Measurements from ENCODE around the gene GLRA3.

Gene GLRA3

GRCh38 chr4:174592256-174592984, 236.6 kb downstream of the GLRA3 start:
- no peak for DNase-seq

GRCh38 chr4:174591243-174592021, 237.6 kb downstream of the GLRA3 start:
- peak; percentile 21 to 61 (median 50) for DNase-seq

DNA sequence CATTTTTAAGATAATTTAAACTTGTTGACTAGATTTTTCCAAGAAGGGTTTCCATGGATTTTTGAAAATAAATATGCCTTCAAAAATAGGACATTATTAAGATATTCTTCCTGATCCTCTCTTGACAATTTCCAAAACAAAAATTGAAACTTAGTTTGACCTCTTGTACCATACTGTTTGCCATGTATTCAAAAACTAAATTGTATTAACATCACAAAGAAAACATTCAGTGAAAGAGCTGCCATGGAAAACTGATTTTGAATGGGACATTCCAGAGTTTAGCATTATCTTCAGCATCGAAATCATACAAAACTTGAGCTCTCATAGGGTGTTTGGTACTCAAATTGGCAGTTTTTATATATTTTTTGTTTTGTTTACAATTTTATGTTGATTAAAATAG, 238.7 kb downstream of the GLRA3 start:
- DNase-seq: no peak

Measured in suppressor macrophage treated with lipopolysaccharide for 1 hour (primary cell).